Ascending aorta (tissue), 2 donors: ENCODE data around the gene SEMA3E. TPM values are rescaled to one million over a fixed set of nuclear protein-coding genes. Genes with fewer than 3 reads are reported as not detected.

ENCODE experiments used
- DNase-seq, 2 donors: peaks; one replicate each; pipeline ENCODE4 v3.0.0-alpha.2; 2019; ENCODE audit warnings: low spot score in 2 of 2
- H3K27ac ChIP-seq, 2 donors: fragments of 200-600 bp; sonication (generic); one replicate each; pipeline ENCODE4 v1.5.1; 2016 to 2017; ENCODE audit warnings: mild to moderate bottlenecking in 1 of 2
- H3K27me3 ChIP-seq: fragments of 200-600 bp; sonication (generic); one replicate; pipeline ENCODE4 v1.5.1; 2017
- H3K36me3 ChIP-seq, 2 donors: fragments of 200-600 bp; sonication (generic); one replicate each; pipeline ENCODE4 v1.5.1; 2016
- H3K4me1 ChIP-seq, 2 donors: fragments of 200-600 bp; sonication (generic); one replicate each; pipeline ENCODE4 v1.5.1; 2016 to 2017; ENCODE audit warnings: mild to moderate bottlenecking in 1 of 2
- H3K4me3 ChIP-seq, 2 donors: fragments of 200-600 bp; sonication (generic); one replicate each; pipeline ENCODE4 v1.5.1; 2016 to 2017; ENCODE audit warnings: mild to moderate bottlenecking in 1 of 2
- H3K9me3 ChIP-seq, 2 donors: fragments of 200-600 bp; sonication (generic); one replicate each; pipeline ENCODE4 v1.5.1; 2016
- CTCF ChIP-seq, 3 experiments: fragments of 200-600 bp in 2 of 3; fragments of 450-650 bp in 1 of 3; sonication (generic) in 2 of 3; IDR thresholded peaks; one replicate each; pipeline ENCODE4 v1.5.1; 2016 to 2019; ENCODE audit warnings: antibody characterized with exemption in 3 of 3, mild to moderate bottlenecking in 1 of 3, moderate library complexity in 1 of 3
- intact Hi-C: fragments of 100-400 bp; cut with DNase I; formaldehyde crosslinking; loops from one replicate; pipeline ENCODE4 v1.15.1; 2023
- total RNA-seq: library from RNA; depleted of rRNA; stranded (reverse); fragments of >200 nt; gene quantifications from one replicate; pipeline ENCODE4 v1.1.0, GENCODE V29; 2016

The SEMA3E gene
- total RNA-seq, 1 donor from 2014 or later, result 4.3 TPM

- DNase-seq, result no peak
- Histone ChIP-seq H3K36me3 (no peaks in the 10 kb centered on the region), H3K4me1 (no peaks in the 10 kb centered on the region), H3K9me3 (no peaks in the 10 kb centered on the region), H3K27ac (no peak overlapping the region), H3K4me3 (no peak overlapping the region), H3K27me3 (no peaks in the 10 kb centered on the region)
- intact Hi-C loops, result no loop called here
- no peak for TF ChIP-seq CTCF (IDR thresholded peaks at IDR 0.05)
These were observed 49.8 kb downstream of the SEMA3E start for GRCh38 chr7:83599131-83599530.

- no peak for TF ChIP-seq CTCF (IDR thresholded peaks at IDR 0.05)
- Histone ChIP-seq H3K27me3 (no peaks in the 10 kb centered on the region), H3K9me3 (no peaks in the 10 kb centered on the region), H3K4me1 (no peaks in the 10 kb centered on the region), H3K36me3 (no peaks in the 10 kb centered on the region), H3K4me3 (no peak overlapping the region), H3K27ac (no peak overlapping the region)
- intact Hi-C loops, result no loop called here
- DNase-seq, result no peak
These were observed 54.9 kb downstream of the SEMA3E start for GRCh38 chr7:83593921-83594475.

- Histone ChIP-seq H3K4me3 (no peak overlapping the region), H3K4me1 (no peaks in the 10 kb centered on the region), H3K36me3 (no peaks in the 10 kb centered on the region), H3K9me3 (no peaks in the 10 kb centered on the region), H3K27ac (no peak overlapping the region), H3K27me3 (no peaks in the 10 kb centered on the region)
- no peak for TF ChIP-seq CTCF (IDR thresholded peaks at IDR 0.05)
- no peak for DNase-seq
- intact Hi-C loops, result no loop called here
These were observed 60.2 kb downstream of the SEMA3E start for GRCh38 chr7:83588602-83589240.

- no peaks in the 10 kb centered on the region for H3K9me3 ChIP-seq
- no peaks in the 10 kb centered on the region for H3K27me3 ChIP-seq
- H3K4me3 ChIP-seq, result no peak overlapping the region
- no peak for TF ChIP-seq CTCF (IDR thresholded peaks at IDR 0.05)
- no peaks in the 10 kb centered on the region for H3K4me1 ChIP-seq
- DNase-seq, result no peak
- H3K27ac ChIP-seq, result no peak overlapping the region
- intact Hi-C loops, result no loop called here
- H3K36me3 ChIP-seq, result no peaks in the 10 kb centered on the region
These were observed 62.7 kb downstream of the SEMA3E start for GRCh38 chr7:83586281-83586680.

GRCh38 chr7:83581667-83582435, 67.1 kb downstream of the SEMA3E start:
- H3K4me3 ChIP-seq, result no peak overlapping the region
- intact Hi-C loops, result no loop called here
- no peaks in the 10 kb centered on the region for H3K27me3 ChIP-seq
- H3K9me3 ChIP-seq, result no peaks in the 10 kb centered on the region
- no peaks in the 10 kb centered on the region for H3K36me3 ChIP-seq
- no peak for DNase-seq
- no peak for TF ChIP-seq CTCF (IDR thresholded peaks at IDR 0.05)
- no peak overlapping the region for H3K27ac ChIP-seq
- no peaks in the 10 kb centered on the region for H3K4me1 ChIP-seq
